Dendritic cell treated with granulocyte-macrophage colony-stimulating factor and Interleukin-4, amounts not matched to agents 40 ng/mL and 50 ng/mL, for 4 days (primary cell): ENCODE data around the gene GNAQ.
"Not testable (repeated sequence)": the region's sequence is repeated elsewhere in the genome, so short reads cannot be mapped to it uniquely, and the experiment has no call there.

ENCODE experiments used
- H3K27ac Mint-ChIP-seq: one replicate; pipeline ENCODE4 v1.8.0; 2022; ENCODE audit warnings: mild to moderate bottlenecking, mixed read lengths
- H3K27me3 Mint-ChIP-seq: one replicate; pipeline ENCODE4 v1.8.0; 2022; ENCODE audit warnings: mild to moderate bottlenecking, mixed read lengths
- H3K36me3 Mint-ChIP-seq: one replicate; pipeline ENCODE4 v1.8.0; 2022; ENCODE audit warnings: low read depth, mixed read lengths
- H3K4me1 Mint-ChIP-seq: one replicate; pipeline ENCODE4 v1.8.0; 2022; ENCODE audit warnings: low read depth, mixed read lengths
- H3K4me3 Mint-ChIP-seq: one replicate; pipeline ENCODE4 v1.8.0; 2022; ENCODE audit warnings: mild to moderate bottlenecking, moderate library complexity, mixed read lengths
- H3K9me3 Mint-ChIP-seq: one replicate; pipeline ENCODE4 v1.8.0; 2022; ENCODE audit warnings: mixed read lengths
- intact Hi-C: fragments of 100-400 bp; cut with micrococcal nuclease; formaldehyde crosslinking; loops from one replicate; pipeline ENCODE4 v1.15.0; 2022

The GNAQ gene

DNA sequence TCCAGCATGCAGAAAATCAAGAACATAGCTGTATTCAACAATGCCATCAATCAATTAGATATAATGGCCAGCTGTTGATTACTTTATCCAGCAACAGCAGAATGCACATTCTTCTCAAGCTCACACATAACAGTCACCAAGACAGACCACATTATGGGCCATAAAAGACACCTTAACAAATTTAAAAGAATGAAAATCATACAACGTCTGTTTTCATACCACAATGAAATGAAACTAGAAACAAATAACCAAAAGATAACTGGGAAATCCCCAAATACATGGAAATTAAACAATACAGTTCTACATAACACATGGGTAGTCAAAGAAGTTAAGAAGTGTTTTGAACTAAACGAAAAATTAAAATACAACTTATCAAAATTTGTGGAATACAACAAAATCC lies 252.6 kb downstream of the GNAQ start:
- H3K27ac Mint-ChIP-seq: no peak overlapping the region
- no peaks in the 10 kb centered on the region for H3K27me3 Mint-ChIP-seq
- H3K4me3 Mint-ChIP-seq: no peak overlapping the region
- H3K9me3 Mint-ChIP-seq: peaks cover 9% of the 10 kb centered on the region
- intact Hi-C loops: no loop called here
- peaks cover 23% of the 10 kb centered on the region for H3K4me1 Mint-ChIP-seq
- peaks cover 65% of the 10 kb centered on the region for H3K36me3 Mint-ChIP-seq

DNA sequence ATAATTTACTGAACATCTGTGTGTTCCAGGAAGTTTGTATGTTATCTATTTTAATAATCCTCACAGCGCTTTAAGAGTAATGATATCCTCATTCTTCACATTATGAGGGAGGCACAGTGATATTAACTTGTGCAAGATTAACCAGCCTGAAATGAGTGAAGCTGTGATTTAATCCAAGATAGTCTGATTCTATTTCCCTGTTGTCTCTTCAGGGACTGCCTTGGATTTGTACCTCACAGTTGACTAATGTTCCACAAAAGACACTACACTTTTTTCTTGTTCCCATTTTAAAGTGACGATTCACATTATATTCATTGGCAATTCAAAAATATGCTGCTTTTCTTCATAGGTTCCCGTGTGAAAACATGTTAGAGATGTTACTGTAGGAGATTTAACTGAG lies 258.2 kb downstream of the GNAQ start:
- intact Hi-C loops: no loop called here
- peaks cover 6% of the 10 kb centered on the region for H3K9me3 Mint-ChIP-seq

DNA sequence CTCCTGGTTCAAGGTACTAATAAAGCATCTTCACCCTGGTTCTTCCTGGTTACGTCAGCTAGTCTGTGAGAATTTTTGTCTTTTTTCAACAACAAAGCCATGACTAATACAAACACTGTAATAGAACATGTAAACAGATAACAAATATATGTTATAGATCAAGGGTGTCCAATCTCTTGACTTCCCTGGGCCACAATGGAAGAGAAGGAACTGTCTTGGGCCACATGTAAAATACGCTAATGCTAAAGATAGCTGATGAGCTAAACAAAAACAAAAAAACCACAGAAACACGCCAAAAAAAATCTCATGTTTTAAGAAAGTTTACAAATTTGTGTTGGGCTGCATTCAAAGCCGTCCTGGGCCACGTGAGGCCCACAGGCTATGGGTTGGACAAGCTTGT lies 259.0 kb downstream of the GNAQ start:
- no peaks in the 10 kb centered on the region for H3K27me3 Mint-ChIP-seq
- no peak overlapping the region for H3K27ac Mint-ChIP-seq
- peaks cover 44% of the 10 kb centered on the region for H3K36me3 Mint-ChIP-seq
- no peak overlapping the region for H3K4me3 Mint-ChIP-seq
- intact Hi-C loops: no loop called here
- H3K4me1 Mint-ChIP-seq: peaks cover 39% of the 10 kb centered on the region
- no peaks in the 10 kb centered on the region for H3K9me3 Mint-ChIP-seq

More for the DNA sequence above, 258.2 kb downstream of the GNAQ start:
- Mint-ChIP-seq H3K27ac (no peak overlapping the region), H3K36me3 (peaks cover 49% of the 10 kb centered on the region), H3K4me3 (no peak overlapping the region), H3K27me3 (no peaks in the 10 kb centered on the region), H3K4me1 (peaks cover 39% of the 10 kb centered on the region)

DNA sequence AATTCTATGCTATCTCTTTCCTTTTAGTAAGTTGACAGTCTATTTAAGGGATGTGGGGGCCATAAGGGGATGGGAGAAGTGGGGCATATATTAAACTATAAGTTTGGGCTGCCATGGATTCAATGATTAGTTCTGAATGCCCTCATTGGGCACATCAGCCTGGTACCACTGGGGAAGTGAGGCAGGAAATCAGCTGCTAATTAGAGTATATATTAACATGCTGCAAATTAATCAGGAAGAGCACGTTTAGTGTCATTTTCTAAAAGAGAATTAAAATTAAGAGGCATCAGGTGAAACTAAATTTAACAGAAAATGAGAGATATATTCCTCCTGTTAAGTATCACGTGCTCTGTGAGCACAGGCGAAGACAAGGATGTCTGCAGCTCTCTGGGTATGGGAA lies 260.4 kb downstream of the GNAQ start:
- peaks cover 41% of the 10 kb centered on the region for H3K36me3 Mint-ChIP-seq
- peaks cover 39% of the 10 kb centered on the region for H3K4me1 Mint-ChIP-seq
- no peak overlapping the region for H3K27ac Mint-ChIP-seq
- no peaks in the 10 kb centered on the region for H3K27me3 Mint-ChIP-seq
- H3K9me3 Mint-ChIP-seq: no peaks in the 10 kb centered on the region
- intact Hi-C loops: no loop called here
- H3K4me3 Mint-ChIP-seq: no peak overlapping the region

DNA sequence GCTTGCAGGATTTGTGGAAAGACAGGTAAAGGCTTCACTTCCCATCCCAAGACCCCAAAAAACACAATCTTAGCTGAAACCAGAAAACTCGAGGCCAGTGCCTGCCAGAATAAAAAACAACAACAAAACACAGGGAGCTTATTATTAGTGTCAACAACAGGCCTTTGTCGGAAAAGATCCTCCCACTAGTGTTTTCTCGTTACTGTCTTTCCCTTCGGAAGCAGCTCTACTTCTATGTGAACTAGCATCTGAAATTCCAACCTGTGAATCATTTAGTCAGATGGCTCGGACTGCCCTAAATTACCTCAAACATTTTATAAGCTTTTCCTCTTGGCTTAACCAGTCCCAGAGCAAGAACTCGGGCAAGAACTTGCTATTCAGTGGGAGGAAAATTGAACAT lies 261.3 kb downstream of the GNAQ start:
- no peak overlapping the region for H3K4me3 Mint-ChIP-seq
- H3K36me3 Mint-ChIP-seq: peaks cover 40% of the 10 kb centered on the region
- H3K27ac Mint-ChIP-seq: no peak overlapping the region
- H3K4me1 Mint-ChIP-seq: peaks cover 46% of the 10 kb centered on the region
- intact Hi-C loops: no loop called here
- no peaks in the 10 kb centered on the region for H3K27me3 Mint-ChIP-seq
- no peaks in the 10 kb centered on the region for H3K9me3 Mint-ChIP-seq

DNA sequence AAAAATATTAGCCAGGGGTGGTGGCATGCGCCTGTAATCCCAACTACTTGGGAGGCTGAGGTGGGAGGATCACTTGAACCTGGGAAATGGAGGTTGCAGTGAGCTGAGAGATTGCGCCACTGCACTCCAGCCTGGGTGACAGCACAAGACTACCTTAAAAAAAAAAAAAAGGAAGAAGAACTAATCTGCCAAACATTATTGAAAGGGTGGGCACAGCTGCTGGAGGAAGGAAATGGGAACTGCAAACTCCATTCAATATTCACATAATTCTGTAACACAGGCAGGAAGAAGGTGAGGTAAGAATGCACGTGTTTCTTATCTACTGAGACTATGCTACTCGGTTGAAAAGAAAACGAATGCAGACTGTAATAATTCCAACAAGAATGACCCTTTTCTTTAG lies 262.4 kb downstream of the GNAQ start:
- no peak overlapping the region for H3K27ac Mint-ChIP-seq

DNA sequence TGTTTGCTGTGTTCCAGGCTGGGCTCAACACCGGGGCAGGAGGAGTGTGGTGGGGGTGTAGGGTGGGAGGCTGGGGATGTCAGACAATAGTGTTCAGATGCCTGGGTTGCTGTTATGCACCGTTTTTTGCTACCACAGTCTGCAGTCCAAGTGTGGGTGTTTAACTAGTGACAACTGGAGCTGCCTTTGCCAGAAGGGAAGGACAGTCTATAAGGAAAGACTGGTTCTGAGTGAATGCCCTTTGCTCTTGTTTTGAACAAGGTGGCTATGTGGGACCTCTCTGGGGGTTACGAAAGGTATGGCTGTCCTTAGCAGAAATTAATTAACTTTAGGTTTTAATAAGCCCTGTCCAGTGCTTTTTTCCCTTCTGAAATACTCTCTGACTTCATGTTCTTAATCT lies 265.0 kb downstream of the GNAQ start:
- peaks cover 35% of the 10 kb centered on the region for H3K36me3 Mint-ChIP-seq
- H3K27me3 Mint-ChIP-seq: no peaks in the 10 kb centered on the region
- peaks cover 38% of the 10 kb centered on the region for H3K4me1 Mint-ChIP-seq
- no peaks in the 10 kb centered on the region for H3K9me3 Mint-ChIP-seq
- H3K27ac Mint-ChIP-seq: no peak overlapping the region
- intact Hi-C loops: no loop called here
- no peak overlapping the region for H3K4me3 Mint-ChIP-seq

More for the DNA sequence above, 262.4 kb downstream of the GNAQ start:
- Mint-ChIP-seq H3K9me3 (no peaks in the 10 kb centered on the region), H3K27me3 (no peaks in the 10 kb centered on the region), H3K4me3 (no peak overlapping the region), H3K4me1 (peaks cover 48% of the 10 kb centered on the region), H3K36me3 (peaks cover 38% of the 10 kb centered on the region)
- intact Hi-C loops: no loop called here

DNA sequence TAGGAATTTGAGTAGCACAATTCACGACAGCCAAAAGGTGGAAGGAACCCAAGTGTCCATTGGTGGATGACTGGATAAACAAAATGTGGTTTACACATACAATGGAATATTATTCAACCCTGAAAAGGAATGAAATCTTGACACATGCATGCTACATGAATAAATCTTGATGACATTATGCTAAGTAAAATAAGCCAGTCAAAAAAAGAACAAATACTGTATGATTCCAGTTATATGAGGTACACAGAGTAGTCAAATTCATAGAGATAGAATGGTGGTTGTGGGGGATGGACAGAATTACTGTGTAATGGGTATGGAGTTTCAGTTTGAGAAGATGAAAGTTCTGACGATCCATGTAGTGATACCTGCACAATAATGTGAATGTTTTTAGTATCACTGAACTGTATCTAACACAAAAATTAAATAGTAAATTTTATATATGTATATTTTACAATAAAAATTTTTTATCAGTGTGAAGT lies 265.8 kb downstream of the GNAQ start:
- Mint-ChIP-seq H3K9me3 (no peaks in the 10 kb centered on the region), H3K4me3 (no peak overlapping the region), H3K4me1 (peaks cover 31% of the 10 kb centered on the region)

DNA sequence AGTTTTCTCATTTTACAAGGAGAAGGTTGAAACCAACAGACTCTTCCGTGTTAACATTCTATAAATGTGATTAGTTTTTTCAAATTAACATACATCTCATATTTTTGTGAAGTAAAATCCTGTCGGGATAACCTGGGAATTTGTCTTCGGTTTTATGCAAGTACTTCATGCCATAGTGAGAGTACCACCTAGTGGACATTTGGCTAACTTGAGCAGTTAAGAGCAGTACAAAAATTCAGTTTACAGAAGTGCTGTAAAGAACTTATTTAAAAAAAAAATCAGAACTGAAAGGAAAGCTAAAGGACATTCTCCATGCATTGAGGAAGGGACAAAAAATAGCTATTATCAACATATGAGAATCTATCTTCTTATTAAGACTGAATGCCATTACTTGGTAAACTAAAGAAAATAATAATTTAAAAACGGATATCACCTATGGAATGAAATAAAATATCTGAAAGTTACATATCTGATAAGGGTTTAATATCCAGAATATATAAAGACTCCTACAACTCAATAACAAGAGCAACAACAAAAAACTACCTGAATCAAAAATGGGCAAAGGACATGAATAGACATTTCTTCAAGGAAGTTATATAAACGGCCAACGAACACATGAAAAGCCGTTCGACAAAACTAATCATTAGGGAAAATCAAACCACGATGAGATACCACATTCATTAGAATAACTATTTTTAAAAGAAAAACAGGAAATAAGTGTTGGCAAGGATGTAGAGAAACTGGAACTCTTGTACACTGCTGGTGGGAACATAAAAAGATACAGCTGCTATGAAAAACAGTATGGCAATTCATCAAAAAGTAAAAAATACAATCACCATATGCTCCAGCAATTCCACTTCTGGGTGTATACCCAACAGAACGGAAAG lies 266.5 kb downstream of the GNAQ start:
- intact Hi-C loops: no loop called here
- Mint-ChIP-seq H3K27me3 (no peaks in the 10 kb centered on the region), H3K27ac (no peak overlapping the region), H3K9me3 (no peaks in the 10 kb centered on the region), H3K4me1 (peaks cover 26% of the 10 kb centered on the region), H3K4me3 (no peak overlapping the region), H3K36me3 (peaks cover 32% of the 10 kb centered on the region)

More for the DNA sequence above, 265.8 kb downstream of the GNAQ start:
- H3K27ac Mint-ChIP-seq: no peak overlapping the region
- peaks cover 29% of the 10 kb centered on the region for H3K36me3 Mint-ChIP-seq
- intact Hi-C loops: no loop called here
- no peaks in the 10 kb centered on the region for H3K27me3 Mint-ChIP-seq

DNA sequence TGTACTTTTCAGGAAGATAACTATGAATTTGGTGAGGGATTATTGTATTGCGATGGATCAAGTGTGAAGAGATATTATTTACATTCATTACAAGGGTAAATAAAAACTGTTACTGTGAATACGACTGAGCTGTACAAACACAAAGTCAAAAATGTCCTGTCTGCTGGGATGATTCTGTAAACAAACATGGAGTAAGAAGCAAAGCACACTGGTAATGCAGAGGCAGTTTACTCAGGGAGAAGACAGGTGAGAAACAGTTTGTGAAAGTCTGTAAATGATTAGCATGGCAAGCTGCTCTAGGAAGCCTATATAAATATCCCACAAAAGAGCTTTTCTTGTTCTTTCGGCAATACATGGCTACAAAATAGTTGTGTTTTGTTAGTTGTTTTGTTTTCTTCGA lies 268.0 kb downstream of the GNAQ start:
- intact Hi-C loops: no loop called here
- no peaks in the 10 kb centered on the region for H3K27me3 Mint-ChIP-seq
- no peak overlapping the region for H3K4me3 Mint-ChIP-seq
- no peak overlapping the region for H3K27ac Mint-ChIP-seq
- H3K9me3 Mint-ChIP-seq: no peaks in the 10 kb centered on the region
- peaks cover 10% of the 10 kb centered on the region for H3K4me1 Mint-ChIP-seq
- H3K36me3 Mint-ChIP-seq: peaks cover 36% of the 10 kb centered on the region

DNA sequence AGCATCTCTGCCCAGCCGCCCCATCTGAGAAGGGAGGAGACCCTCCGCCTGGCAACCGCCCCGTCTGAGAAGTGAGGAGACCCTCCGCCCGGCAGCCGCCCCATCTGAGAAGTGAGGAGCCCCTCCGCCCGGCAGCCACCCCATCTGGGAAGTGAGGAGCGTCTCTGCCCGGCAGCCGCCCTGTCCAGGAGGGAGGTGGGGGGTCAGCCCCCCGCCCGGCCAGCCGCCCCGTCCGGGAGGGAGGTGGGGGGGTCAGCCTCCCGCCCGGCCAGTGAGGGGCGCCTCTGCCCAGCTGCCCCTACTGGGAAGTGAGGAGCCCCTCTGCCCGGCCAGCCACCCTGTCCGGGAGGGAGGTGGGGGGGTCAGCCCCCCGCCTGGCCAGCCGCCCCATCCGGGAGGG lies 270.7 kb downstream of the GNAQ start:
- H3K27ac Mint-ChIP-seq, H3K27me3 Mint-ChIP-seq, H3K9me3 Mint-ChIP-seq, intact Hi-C loops, H3K4me3 Mint-ChIP-seq: not testable (repeated sequence)
- H3K36me3 Mint-ChIP-seq: peaks cover 45% of the 10 kb centered on the region
- H3K4me1 Mint-ChIP-seq: peaks cover 11% of the 10 kb centered on the region

DNA sequence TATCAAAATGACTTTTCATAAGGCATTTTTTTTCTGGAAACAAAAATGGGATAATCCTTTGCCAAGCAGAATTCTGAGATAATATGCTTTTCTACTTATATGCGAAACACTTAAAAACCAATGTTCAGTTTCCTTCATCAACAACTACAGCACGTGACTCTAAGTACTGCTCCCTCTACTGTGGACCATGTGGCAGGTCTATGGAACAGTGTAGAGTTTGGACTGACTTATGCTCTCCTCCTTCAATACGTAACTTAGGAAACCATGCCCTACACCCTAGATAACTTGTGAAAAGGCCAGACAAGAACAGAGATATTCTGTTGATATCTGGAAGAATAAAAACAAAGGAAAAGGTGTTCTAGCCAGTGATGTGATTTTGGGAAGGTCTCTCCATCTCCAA lies 272.2 kb downstream of the GNAQ start:
- Mint-ChIP-seq H3K36me3 (peaks cover 54% of the 10 kb centered on the region), H3K4me1 (peaks cover 15% of the 10 kb centered on the region), H3K27ac (no peak overlapping the region), H3K27me3 (no peaks in the 10 kb centered on the region), H3K4me3 (no peak overlapping the region), H3K9me3 (no peaks in the 10 kb centered on the region)
- intact Hi-C loops: no loop called here

DNA sequence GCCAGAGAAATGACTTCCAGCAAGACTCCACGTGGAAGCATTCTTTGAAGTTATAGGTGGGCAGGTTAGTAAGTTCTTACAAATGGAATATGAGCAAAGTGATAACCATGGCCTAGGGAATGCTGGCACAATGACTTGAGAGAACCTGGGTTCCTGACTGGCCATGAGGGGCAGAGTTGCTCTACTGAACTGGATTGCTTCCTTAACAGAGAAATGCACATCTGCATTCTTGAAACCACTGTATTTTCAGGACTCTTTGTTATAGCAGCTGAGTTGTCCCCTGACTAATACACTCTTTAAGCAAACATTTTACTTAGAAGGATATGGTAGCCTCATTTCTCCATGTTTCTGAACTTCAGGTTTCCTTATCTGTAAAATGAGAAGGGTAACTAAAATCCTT lies 275.2 kb downstream of the GNAQ start:
- intact Hi-C loops: no loop called here
- Mint-ChIP-seq H3K36me3 (peaks cover 62% of the 10 kb centered on the region), H3K27ac (no peak overlapping the region), H3K4me3 (no peak overlapping the region), H3K27me3 (no peaks in the 10 kb centered on the region), H3K4me1 (peaks cover 34% of the 10 kb centered on the region), H3K9me3 (no peaks in the 10 kb centered on the region)

DNA sequence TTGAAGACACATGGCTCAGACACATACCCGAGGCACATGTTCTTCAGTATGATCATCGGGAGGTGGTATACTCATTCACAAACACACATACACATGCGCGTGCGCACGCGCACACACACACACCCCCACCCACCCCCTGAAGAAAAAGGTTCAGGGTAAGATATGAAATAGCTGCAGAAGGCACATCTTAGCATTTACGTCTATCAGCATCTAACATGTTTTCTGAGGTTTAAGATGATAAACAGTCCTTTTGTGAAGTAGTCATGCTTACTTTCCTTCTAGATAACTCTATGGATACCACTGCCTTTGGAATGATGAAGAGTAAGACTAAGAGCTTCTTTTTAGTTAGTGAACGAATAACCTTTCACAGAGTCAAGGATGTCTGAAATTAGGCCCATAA lies 278.4 kb downstream of the GNAQ start:
- no peaks in the 10 kb centered on the region for H3K9me3 Mint-ChIP-seq
- H3K27ac Mint-ChIP-seq: no peak overlapping the region
- H3K27me3 Mint-ChIP-seq: no peaks in the 10 kb centered on the region
- peaks cover 45% of the 10 kb centered on the region for H3K4me1 Mint-ChIP-seq
- intact Hi-C loops: no loop called here
- no peak overlapping the region for H3K4me3 Mint-ChIP-seq
- peaks cover 62% of the 10 kb centered on the region for H3K36me3 Mint-ChIP-seq

DNA sequence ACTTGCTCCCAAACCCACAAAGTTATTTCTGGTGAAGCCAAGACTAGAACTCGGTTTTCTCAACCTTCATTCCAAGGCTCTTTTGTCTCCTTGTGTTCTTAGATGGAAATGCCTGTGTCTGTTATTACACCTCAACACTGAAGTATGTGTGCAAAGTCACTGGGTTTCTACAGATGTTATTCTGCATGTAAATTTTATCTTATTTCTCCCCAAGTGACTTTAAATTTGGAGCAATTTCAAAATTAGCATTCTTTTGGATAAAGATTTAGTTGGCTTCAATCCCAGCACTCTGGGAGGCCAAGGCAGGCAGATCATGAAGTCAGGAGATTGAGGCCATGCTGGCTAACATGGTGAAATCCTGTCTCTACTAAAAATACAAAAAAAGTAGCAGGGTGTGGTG lies 279.1 kb downstream of the GNAQ start:
- no peak overlapping the region for H3K27ac Mint-ChIP-seq
- H3K9me3 Mint-ChIP-seq: no peaks in the 10 kb centered on the region
- H3K4me3 Mint-ChIP-seq: no peak overlapping the region
- H3K36me3 Mint-ChIP-seq: peaks cover 62% of the 10 kb centered on the region
- peaks cover 45% of the 10 kb centered on the region for H3K4me1 Mint-ChIP-seq
- intact Hi-C loops: no loop called here
- H3K27me3 Mint-ChIP-seq: no peaks in the 10 kb centered on the region
